HCT116 (cell line): Measurements from ENCODE around the gene DLEC1. TPM values are rescaled to one million over a fixed set of nuclear protein-coding genes. Genes with fewer than 3 reads are reported as not detected.

ENCODE experiments used
- ATAC-seq: fragments of 200-7000 bp; cut with Tn5 transposase; 2 replicates; pipeline ENCODE4 v1.9.1; 2020; ENCODE audit warnings: mild to moderate bottlenecking, moderate library complexity
- BruUV-seq: library from RNA; stranded (reverse); fragments of 400-500 nt; replicated peaks from 2 replicates; lab custom pipeline; 2021; lab: Mats Ljungman, UMichigan
- CTCF ChIA-PET: fragments of 300-600 bp; sonication (Branson Sonifier 250); formaldehyde crosslinking; loops from one replicate; lab custom pipeline; 2021; ENCODE audit warnings: antibody characterized with exemption; lab: Charles Lee
- POLR2A ChIA-PET: fragments of 300-600, 350-600 bp; sonication (Branson Sonifier 250); formaldehyde crosslinking; loops from one replicate; lab custom pipeline; 2021; ENCODE audit warnings: antibody characterized with exemption; lab: Charles Lee
- RAD21 ChIA-PET, 2 experiments: fragments of 300-600 bp; sonication (Branson Sonifier 250); formaldehyde crosslinking; loops; one replicate each; lab custom pipeline; 2023; ENCODE audit warnings: low total read pairs in 2 of 2; ENCODE audit not compliant: uncharacterized antibody in 2 of 2, unreplicated experiment in 2 of 2, low non-redundant PET in 1 of 2; lab: Charles Lee
- DNase-seq: peaks from one replicate; pipeline ENCODE4 v3.0.0-alpha.2; 2010; ENCODE audit warnings: low read depth, low spot score
- H2AFZ ChIP-seq: fragments of 200-600 bp; shearing (Covaris generic), sonication (generic); 2 replicates; pipeline ENCODE4 v1.6.1; 2017; ENCODE audit warnings: low read depth, mixed run types, mixed read lengths, antibody characterized with exemption, low read length; ENCODE audit not compliant: poor library complexity, severe bottlenecking
- H3K27ac ChIP-seq: 2 replicates; pipeline ENCODE4 v1.5.1; 2012; ENCODE audit warnings: low read depth, low read length
- H3K27me3 ChIP-seq: fragments of 200-600 bp; sonication (generic); 2 replicates; pipeline ENCODE4 v1.6.1; 2016; ENCODE audit warnings: mixed run types, low read length, mixed read lengths; ENCODE audit not compliant: insufficient read depth
- H3K36me3 ChIP-seq, 2 experiments: fragments of 200-500 bp in 1 of 2; fragments of 200-600 bp in 1 of 2; sonication (Bioruptor generic) in 1 of 2; sonication (generic) in 1 of 2; 2 replicates each; pipeline versions ENCODE4 v1.5.1 to v1.6.1; 2014 to 2016; ENCODE audit warnings: low read length in 2 of 2, inconsistent platforms in 1 of 2, mixed read lengths in 1 of 2, mixed run types in 1 of 2; ENCODE audit not compliant: insufficient read depth in 2 of 2, control insufficient read depth in 1 of 2
- H3K4me1 ChIP-seq, 2 experiments: fragments of 200-600 bp in 1 of 2; sonication (generic) in 1 of 2; 2 replicates each; pipeline versions ENCODE4 v1.5.1 to v1.6.1; 2012 to 2017; ENCODE audit warnings: low read length in 2 of 2, inconsistent platforms in 1 of 2, mild to moderate bottlenecking in 1 of 2, mixed read lengths in 1 of 2, mixed run types in 1 of 2, moderate library complexity in 1 of 2; ENCODE audit not compliant: insufficient read depth in 2 of 2, control insufficient read depth in 1 of 2
- H3K4me2 ChIP-seq: fragments of 200-600 bp; sonication (generic); 2 replicates; pipeline ENCODE4 v1.6.1; 2017; ENCODE audit warnings: mixed run types, low read length, mixed read lengths
- H3K4me3 ChIP-seq, 2 experiments: fragments of 200-600 bp in 1 of 2; sonication (generic) in 1 of 2; replicated peaks in 1 of 2; 2 replicates each; pipeline ENCODE4 v1.5.1; 2011 to 2016; ENCODE audit warnings: low read length in 2 of 2, control low read depth in 1 of 2, low read depth in 1 of 2, mild to moderate bottlenecking in 1 of 2, mixed read lengths in 1 of 2, mixed run types in 1 of 2
- H3K79me2 ChIP-seq: fragments of 200-600 bp; sonication (generic); 2 replicates; pipeline ENCODE4 v1.6.1; 2017; ENCODE audit warnings: mild to moderate bottlenecking, mixed run types, low read length, moderate library complexity, mixed read lengths; ENCODE audit not compliant: insufficient read depth
- H3K9ac ChIP-seq: fragments of 200-600 bp; sonication (generic); 2 replicates; pipeline ENCODE4 v1.6.1; 2016; ENCODE audit warnings: low read length, mixed read lengths
- H3K9me2 ChIP-seq: fragments of 200-600 bp; sonication (generic), shearing (Covaris generic); 2 replicates; pipeline ENCODE4 v1.6.1; 2017; ENCODE audit warnings: mixed run types, mild to moderate bottlenecking, moderate library complexity; ENCODE audit not compliant: insufficient read depth
- H3K9me3 ChIP-seq, 2 experiments: fragments of 200-500 bp in 1 of 2; fragments of 200-600 bp in 1 of 2; sonication (Bioruptor generic) in 1 of 2; sonication (generic) in 1 of 2; 2 replicates each; pipeline ENCODE4 v1.6.1; 2014 to 2017; ENCODE audit warnings: low read length in 2 of 2, mixed read lengths in 2 of 2, inconsistent platforms in 1 of 2, low read depth in 1 of 2, mild to moderate bottlenecking in 1 of 2, mixed run types in 1 of 2, moderate library complexity in 1 of 2; ENCODE audit not compliant: control insufficient read depth in 1 of 2, insufficient read depth in 1 of 2
- H4K20me1 ChIP-seq: fragments of 200-600 bp; sonication (generic), shearing (Covaris generic); 2 replicates; pipeline ENCODE4 v1.6.1; 2017; ENCODE audit warnings: mixed run types, mild to moderate bottlenecking, moderate library complexity; ENCODE audit not compliant: insufficient read depth
- ATF3 ChIP-seq: IDR thresholded peaks from 2 replicates; pipeline ENCODE4 v1.6.1; 2012
- CBX3 ChIP-seq: IDR thresholded peaks from 2 replicates; pipeline ENCODE4 v1.6.1; 2012; ENCODE audit warnings: low read depth
- EGR1 ChIP-seq: IDR thresholded peaks from 2 replicates; pipeline ENCODE4 v1.6.1; 2012; ENCODE audit warnings: low read depth
- ELF1 ChIP-seq: IDR thresholded peaks from 2 replicates; pipeline ENCODE4 v1.6.1; 2012; ENCODE audit warnings: low read depth, borderline replicate concordance
- EZH2 ChIP-seq: fragments of 200-600 bp; sonication (generic); IDR thresholded peaks from 2 replicates; pipeline ENCODE4 v1.6.1; 2017; ENCODE audit warnings: antibody characterized with exemption, mixed run types
- EZH2phosphoT487 ChIP-seq: fragments of 200-600 bp; IDR thresholded peaks from 2 replicates; pipeline ENCODE4 v1.6.1; 2018; ENCODE audit warnings: antibody characterized with exemption, borderline replicate concordance
- FOSL1 ChIP-seq: IDR thresholded peaks from 2 replicates; pipeline ENCODE4 v1.6.1; 2012; ENCODE audit warnings: low read depth
- JUND ChIP-seq: IDR thresholded peaks from 2 replicates; pipeline ENCODE4 v1.6.1; 2012
- MAX ChIP-seq: IDR thresholded peaks from 2 replicates; pipeline ENCODE4 v1.6.1; 2012
- POLR2A ChIP-seq: IDR thresholded peaks from 2 replicates; pipeline ENCODE4 v1.7.0; 2011; ENCODE audit warnings: borderline replicate concordance; ENCODE audit not compliant: insufficient read depth, insufficient read length; ENCODE audit errors: extremely low read depth
- REST ChIP-seq: IDR thresholded peaks from 2 replicates; pipeline ENCODE4 v1.6.1; 2012; ENCODE audit warnings: low read depth
- SIN3A ChIP-seq: IDR thresholded peaks from 2 replicates; pipeline ENCODE4 v1.6.1; 2012; ENCODE audit warnings: low read depth
- SRF ChIP-seq: IDR thresholded peaks from 2 replicates; pipeline ENCODE4 v1.6.1; 2012; ENCODE audit warnings: low read depth
- TCF7L2 ChIP-seq: IDR thresholded peaks from 2 replicates; pipeline ENCODE4 v1.7.0; 2011; ENCODE audit warnings: borderline replicate concordance, inconsistent platforms; ENCODE audit not compliant: insufficient read depth, insufficient read length; ENCODE audit errors: extremely low read depth
- ZBTB33 ChIP-seq: IDR thresholded peaks from 2 replicates; pipeline ENCODE4 v1.6.1; 2011; ENCODE audit warnings: mild to moderate bottlenecking, low read length, moderate library complexity; ENCODE audit not compliant: insufficient replicate concordance; ENCODE audit errors: extremely low read depth
- ZFX ChIP-seq: fragments of 450-650 bp; IDR thresholded peaks from 2 replicates; pipeline ENCODE4 v1.6.1; 2017
- ZNF274 ChIP-seq: fragments of 200-500 bp; sonication (Bioruptor generic); IDR thresholded peaks from 2 replicates; pipeline ENCODE4 v1.6.1; 2014; ENCODE audit warnings: mild to moderate bottlenecking, low read depth, low read length, inconsistent platforms
- intact Hi-C: fragments of 100-400 bp; cut with micrococcal nuclease; formaldehyde crosslinking; loops from 2 replicates; pipeline ENCODE4 v1.10.0; 2022
- total RNA-seq: library from RNA; stranded (reverse); gene quantifications from one replicate; pipeline ENCODE4 v1.2.1, GENCODE V29; 2021; ENCODE audit not compliant: unreplicated experiment

The DLEC1 gene
- total RNA-seq, 1 experiment from 2014 or later = 0.61 TPM

GRCh38 chr3:37989821-37990480, 49.1 kb upstream of the DLEC1 start:
- ATAC-seq = no peak
- Histone ChIP-seq H3K36me3 (no peaks in the 10 kb centered on the region), H3K9me3 (no peaks in the 10 kb centered on the region), H3K27ac (no peak overlapping the region), H3K9me2 (no peaks in the 10 kb centered on the region), H3K9ac (no peak overlapping the region), H3K79me2 (no peaks in the 10 kb centered on the region), H2AFZ (no peak overlapping the region), H3K4me1 (peaks cover 10 to 30% of the 10 kb centered on the region in 2 experiments; a peak in 3 of 4 replicates), H3K27me3 (no peaks in the 10 kb centered on the region), H3K4me3 (no peak overlapping the region), H3K4me2 (no peak overlapping the region), H4K20me1 (no peaks in the 10 kb centered on the region)
- RAD21 ChIA-PET = no interaction called here
- POLR2A ChIA-PET = no interaction called here
- TF ChIP-seq ZBTB33 (no peak), EZH2 (no peak), ELF1 (no peak), EZH2phosphoT487 (no peak), ZNF274 (no peak), MAX (no peak), POLR2A (no peak), SIN3A (no peak), CBX3 (no peak), SRF (no peak), JUND (no peak), TCF7L2 (no peak), REST (no peak), FOSL1 (no peak), EGR1 (no peak), ATF3 (no peak), ZFX (no peak)
- BruUV-seq = no TSS peak
- intact Hi-C loops = no loop called here
- DNase-seq = no peak
- CTCF ChIA-PET = no interaction called here
